ENCODE measurements around the gene SLC35D2.
A peak's percentile ranks its signal among the peaks of the same experiment; 100 is the strongest.
"Not testable (repeated sequence)": the region's sequence is repeated elsewhere in the genome, so short reads cannot be mapped to it uniquely, and the experiment has no call there.

SLC35D2 gene

DNA sequence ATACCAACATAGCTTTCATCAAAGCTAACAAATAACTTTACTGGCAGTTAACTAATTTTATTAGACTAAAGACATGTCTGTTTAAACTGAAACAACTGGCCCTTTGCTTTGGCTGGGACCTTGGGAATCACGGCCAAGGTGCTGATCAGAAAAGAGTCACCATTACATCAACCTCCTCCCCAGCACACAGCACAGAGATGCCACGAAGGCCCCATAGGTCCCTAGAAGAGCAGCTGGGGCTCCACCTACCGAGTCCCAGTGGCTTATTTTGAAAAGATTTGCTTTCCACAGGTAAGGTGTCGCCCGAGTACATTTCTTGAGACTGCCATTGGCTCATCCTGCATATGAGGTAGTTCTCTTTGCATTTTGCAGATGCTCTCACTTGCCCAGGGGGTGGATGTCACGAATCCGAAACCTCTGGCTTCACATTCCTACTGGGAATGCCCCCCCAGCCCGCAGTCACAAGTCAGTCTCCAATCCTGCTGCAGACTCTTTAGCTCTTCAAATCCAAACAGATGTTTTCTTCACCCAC is 62.7 kb downstream of the SLC35D2 start:
- H3K4me1 Mint-ChIP-seq: peaks cover 18% of the 10 kb centered on the region
- no peak for DNase-seq
- TF ChIP-seq, protein P1, sequence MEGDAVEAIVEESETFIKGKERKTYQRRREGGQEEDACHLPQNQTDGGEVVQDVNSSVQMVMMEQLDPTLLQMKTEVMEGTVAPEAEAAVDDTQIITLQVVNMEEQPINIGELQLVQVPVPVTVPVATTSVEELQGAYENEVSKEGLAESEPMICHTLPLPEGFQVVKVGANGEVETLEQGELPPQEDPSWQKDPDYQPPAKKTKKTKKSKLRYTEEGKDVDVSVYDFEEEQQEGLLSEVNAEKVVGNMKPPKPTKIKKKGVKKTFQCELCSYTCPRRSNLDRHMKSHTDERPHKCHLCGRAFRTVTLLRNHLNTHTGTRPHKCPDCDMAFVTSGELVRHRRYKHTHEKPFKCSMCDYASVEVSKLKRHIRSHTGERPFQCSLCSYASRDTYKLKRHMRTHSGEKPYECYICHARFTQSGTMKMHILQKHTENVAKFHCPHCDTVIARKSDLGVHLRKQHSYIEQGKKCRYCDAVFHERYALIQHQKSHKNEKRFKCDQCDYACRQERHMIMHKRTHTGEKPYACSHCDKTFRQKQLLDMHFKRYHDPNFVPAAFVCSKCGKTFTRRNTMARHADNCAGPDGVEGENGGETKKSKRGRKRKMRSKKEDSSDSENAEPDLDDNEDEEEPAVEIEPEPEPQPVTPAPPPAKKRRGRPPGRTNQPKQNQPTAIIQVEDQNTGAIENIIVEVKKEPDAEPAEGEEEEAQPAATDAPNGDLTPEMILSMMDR (IDR thresholded peaks at IDR 0.05): no peak
- no peak overlapping the region for H3K4me3 Mint-ChIP-seq
- H3K36me3 Mint-ChIP-seq (ENCODE audit: low read depth): peaks cover 11% of the 10 kb centered on the region
- H3K9me3 Mint-ChIP-seq: no peaks in the 10 kb centered on the region
- no peak overlapping the region for H3K27ac Mint-ChIP-seq
- H3K27me3 Mint-ChIP-seq (ENCODE audit: low read depth, poor library complexity): no peaks in the 10 kb centered on the region

DNA sequence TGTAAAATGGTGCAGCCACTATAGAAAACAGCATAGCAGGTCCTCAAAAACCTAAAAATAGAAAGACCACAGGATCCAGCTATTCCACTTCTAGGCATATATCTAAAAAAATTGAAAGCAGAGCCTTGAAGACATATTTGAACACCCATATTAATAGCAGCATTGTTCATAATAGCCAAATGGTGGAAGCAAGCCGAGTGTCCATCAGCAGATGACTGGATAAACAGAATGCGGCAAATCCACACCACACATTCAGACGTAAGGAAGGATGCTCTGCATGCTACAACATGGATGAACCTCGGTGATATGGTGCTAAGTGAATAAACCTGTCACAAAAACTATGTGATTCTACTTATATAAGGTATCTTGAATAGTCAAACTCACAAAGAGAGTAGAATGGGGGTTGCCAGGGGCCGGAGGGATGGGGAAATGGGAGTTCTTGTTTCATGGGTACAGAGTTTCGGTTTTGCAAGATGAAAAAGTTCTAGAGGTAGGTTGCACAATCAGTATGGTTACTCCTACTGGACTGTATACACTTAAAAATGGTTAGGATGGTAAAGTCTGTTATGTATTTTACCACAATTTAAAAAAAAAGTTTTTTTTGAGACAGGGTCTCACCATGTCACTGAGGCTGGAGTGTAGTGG is 64.5 kb downstream of the SLC35D2 start:
- Mint-ChIP-seq H3K9me3 (peaks cover 8% of the 10 kb centered on the region), H3K27ac (no peak overlapping the region), H3K4me1 (peaks cover 18% of the 10 kb centered on the region), H3K27me3 (ENCODE audit: low read depth, poor library complexity) (no peaks in the 10 kb centered on the region), H3K4me3 (no peak overlapping the region), H3K36me3 (ENCODE audit: low read depth) (peaks cover 11% of the 10 kb centered on the region)
- no peak for DNase-seq
- TF ChIP-seq, protein P1 (IDR thresholded peaks at IDR 0.05): no peak

DNA sequence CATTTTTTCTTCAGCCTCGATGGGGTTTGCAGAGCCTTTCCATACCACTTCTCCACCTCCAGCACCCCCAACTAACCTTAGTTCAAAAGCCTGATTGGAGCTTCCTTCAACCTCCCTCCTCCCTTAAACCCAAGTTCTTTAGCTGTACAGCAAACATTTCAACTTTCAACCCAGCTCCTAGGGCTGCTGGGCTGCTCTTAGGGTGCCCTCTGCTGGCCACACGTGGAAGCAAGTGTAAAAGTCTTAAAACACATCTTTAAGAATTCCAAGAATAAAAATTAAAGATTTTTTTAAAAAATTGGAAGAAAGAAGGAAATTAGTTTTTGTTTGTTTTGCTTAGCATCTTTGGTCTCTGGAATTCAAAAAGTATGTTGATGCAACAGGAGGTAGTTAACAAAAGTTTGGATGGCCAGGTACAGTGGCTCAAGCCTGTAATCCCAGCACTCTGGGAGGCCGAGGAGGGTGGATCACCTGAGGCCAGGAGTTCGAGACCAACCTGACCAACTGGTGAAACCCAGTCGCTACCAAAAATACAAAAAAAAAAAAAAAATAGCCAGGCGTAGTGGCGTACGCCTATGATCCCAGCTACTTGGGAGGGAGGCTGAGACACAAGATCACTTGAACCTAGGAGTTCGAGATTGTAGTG is 66.1 kb downstream of the SLC35D2 start:
- H3K9me3 Mint-ChIP-seq: peaks cover 22% of the 10 kb centered on the region
- no peaks in the 10 kb centered on the region for H3K27me3 Mint-ChIP-seq (ENCODE audit: low read depth, poor library complexity)
- peak; percentile 69 for DNase-seq
- TF ChIP-seq, protein P1 (IDR thresholded peaks at IDR 0.05): peak; percentile 89
- H3K36me3 Mint-ChIP-seq (ENCODE audit: low read depth): peaks cover 22% of the 10 kb centered on the region
- H3K4me1 Mint-ChIP-seq: peaks cover 13% of the 10 kb centered on the region
- H3K27ac Mint-ChIP-seq: no peak overlapping the region
- no peak overlapping the region for H3K4me3 Mint-ChIP-seq

DNA sequence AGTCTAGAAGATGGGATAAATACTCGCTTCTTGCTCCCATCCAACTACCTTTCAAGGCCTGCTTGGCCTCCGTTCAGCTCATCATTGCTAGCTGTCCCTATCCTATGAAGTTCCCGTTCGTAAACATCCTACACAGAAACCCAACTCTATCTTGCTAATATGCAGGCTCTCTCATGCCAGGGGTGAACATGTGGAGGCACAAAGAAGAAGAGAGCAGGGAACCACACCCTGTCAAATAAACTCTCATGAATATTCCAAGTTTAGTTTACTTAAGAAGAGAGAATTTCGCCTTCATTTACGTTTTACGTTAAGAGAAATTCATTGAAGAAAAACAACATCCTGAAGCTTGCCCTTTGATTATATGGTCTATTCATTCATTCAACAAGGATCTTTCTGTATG is 73.7 kb downstream of the SLC35D2 start:
- no peak overlapping the region for H3K4me3 Mint-ChIP-seq
- TF ChIP-seq, protein P1 (IDR thresholded peaks at IDR 0.05): no peak
- H3K4me1 Mint-ChIP-seq: peaks cover 12% of the 10 kb centered on the region
- peaks cover 52% of the 10 kb centered on the region for H3K9me3 Mint-ChIP-seq
- H3K27ac Mint-ChIP-seq: no peak overlapping the region
- H3K27me3 Mint-ChIP-seq (ENCODE audit: low read depth, poor library complexity): no peaks in the 10 kb centered on the region
- DNase-seq: no peak
- peaks cover 22% of the 10 kb centered on the region for H3K36me3 Mint-ChIP-seq (ENCODE audit: low read depth)

DNA sequence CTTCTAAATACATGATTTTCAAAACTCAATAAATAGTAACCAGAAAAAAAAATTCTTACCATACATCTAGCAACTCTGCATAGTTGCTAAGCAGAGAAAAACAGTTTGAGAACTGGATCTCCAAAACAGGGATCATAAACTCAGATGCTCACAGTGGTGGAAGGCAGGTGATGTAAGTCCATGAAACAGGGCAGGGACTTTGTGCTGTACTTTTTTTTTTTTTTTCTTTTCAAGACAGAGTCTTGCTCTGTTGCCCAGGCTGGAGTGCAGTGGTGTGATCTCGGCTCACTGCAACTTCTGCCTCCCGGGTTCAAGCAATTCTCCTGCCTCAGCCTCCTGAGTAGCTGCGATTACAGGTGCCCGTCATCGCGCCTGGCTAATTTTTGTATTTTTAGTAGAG is 76.6 kb downstream of the SLC35D2 start:
- Mint-ChIP-seq H3K9me3 (peaks cover 36% of the 10 kb centered on the region), H3K4me1 (peaks cover 22% of the 10 kb centered on the region)
- not testable (repeated sequence) for H3K4me3 Mint-ChIP-seq; H3K27ac Mint-ChIP-seq; H3K36me3 Mint-ChIP-seq (ENCODE audit: low read depth); DNase-seq; H3K27me3 Mint-ChIP-seq (ENCODE audit: low read depth, poor library complexity)

DNA sequence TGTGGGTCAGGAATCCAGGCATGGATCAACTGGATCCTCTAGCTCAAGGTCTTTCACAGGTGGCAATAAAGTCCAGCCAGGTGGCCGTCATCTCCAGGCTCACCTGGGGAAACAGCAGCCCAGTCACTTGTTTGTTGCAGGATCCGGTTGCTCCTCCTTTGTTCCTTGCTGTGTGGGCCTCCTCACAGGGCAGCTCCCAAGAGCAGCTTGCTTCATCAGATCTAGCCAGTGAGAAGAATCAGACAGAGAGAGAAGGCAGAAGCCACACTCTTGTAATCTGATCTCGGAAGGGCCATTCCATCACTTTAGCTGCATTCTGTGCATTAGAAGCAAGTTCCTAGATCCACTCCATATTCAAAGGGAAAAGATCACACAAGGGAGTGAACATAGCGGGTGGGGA is 78.3 kb downstream of the SLC35D2 start:
- peaks cover 24% of the 10 kb centered on the region for H3K4me1 Mint-ChIP-seq
- no peak overlapping the region for H3K27ac Mint-ChIP-seq
- no peak overlapping the region for H3K4me3 Mint-ChIP-seq
- TF ChIP-seq, protein P1 (IDR thresholded peaks at IDR 0.05): no peak
- no peak for DNase-seq
- peaks cover 20% of the 10 kb centered on the region for H3K9me3 Mint-ChIP-seq
- no peaks in the 10 kb centered on the region for H3K27me3 Mint-ChIP-seq (ENCODE audit: low read depth, poor library complexity)
- H3K36me3 Mint-ChIP-seq (ENCODE audit: low read depth): no peaks in the 10 kb centered on the region

Measured in nephron progenitor cell (in vitro differentiated cells).